Measurements from ENCODE around the gene CD99L2. TPM values are rescaled to one million over a fixed set of nuclear protein-coding genes. Genes with fewer than 3 reads are reported as not detected.
A peak's percentile ranks its signal among the peaks of the same experiment; 100 is the strongest.

CD99L2 gene
- polyA plus RNA-seq, 3 donors from 2014 or later: 17.6 to 25.2 (median 23.7) TPM

- peaks cover 0 to 2% of the 10 kb centered on the region in 2 donors for H3K4me1 Mint-ChIP-seq
- no peak for DNase-seq
- no peak overlapping the region for H3K27ac Mint-ChIP-seq
- H3K4me3 Mint-ChIP-seq: no peak overlapping the region
- peaks cover 0 to 4% (median 2%) of the 10 kb centered on the region in 3 donors for H3K27me3 Mint-ChIP-seq (ENCODE audit: low read depth in 3 of 3)
- H3K36me3 Mint-ChIP-seq: peaks cover 2 to 6% (median 4%) of the 10 kb centered on the region in 3 donors
- H3K9me3 Mint-ChIP-seq: peaks cover 0 to 2% (median 0%) of the 10 kb centered on the region in 6 donors
These were observed 35.3 kb downstream of the CD99L2 start for GRCh38 chrX:150863191-150863590.

- Mint-ChIP-seq H3K4me3 (no peak overlapping the region), H3K36me3 (peaks cover 5 to 20% (median 18%) of the 10 kb centered on the region in 3 donors)
These were observed 41.0 kb downstream of the CD99L2 start for GRCh38 chrX:150857453-150857852.

GRCh38 chrX:150856785-150857184, 41.7 kb downstream of the CD99L2 start:
- no peak for DNase-seq
- peaks cover 5 to 23% (median 18%) of the 10 kb centered on the region in 3 donors for H3K36me3 Mint-ChIP-seq
- H3K4me3 Mint-ChIP-seq: no peak overlapping the region
- H3K27ac Mint-ChIP-seq: no peak overlapping the region
- H3K27me3 Mint-ChIP-seq (ENCODE audit: low read depth in 3 of 3): peaks cover 2 to 7% (median 2%) of the 10 kb centered on the region in 3 donors
- peaks cover 4 to 6% of the 10 kb centered on the region in 2 donors for H3K4me1 Mint-ChIP-seq
- peaks cover 9 to 25% (median 11%) of the 10 kb centered on the region in 6 donors for H3K9me3 Mint-ChIP-seq

More at GRCh38 chrX:150857453-150857852, 41.0 kb downstream of the CD99L2 start:
- Mint-ChIP-seq H3K4me1 (peaks cover 4 to 6% of the 10 kb centered on the region in 2 donors), H3K27me3 (ENCODE audit: low read depth in 3 of 3) (peaks cover 2 to 7% (median 2%) of the 10 kb centered on the region in 3 donors), H3K27ac (no peak overlapping the region), H3K9me3 (peaks cover 9 to 25% (median 11%) of the 10 kb centered on the region in 6 donors)
- DNase-seq: no peak

- peaks cover 5 to 23% (median 18%) of the 10 kb centered on the region in 3 donors for H3K36me3 Mint-ChIP-seq
- no peak overlapping the region for H3K4me3 Mint-ChIP-seq
- H3K27me3 Mint-ChIP-seq (ENCODE audit: low read depth in 3 of 3): peaks cover 2 to 7% (median 2%) of the 10 kb centered on the region in 3 donors
- no peak overlapping the region for H3K27ac Mint-ChIP-seq
- H3K9me3 Mint-ChIP-seq: peaks cover 9 to 25% (median 11%) of the 10 kb centered on the region in 6 donors
- peaks cover 4 to 6% of the 10 kb centered on the region in 2 donors for H3K4me1 Mint-ChIP-seq
- DNase-seq: no peak
These were observed 42.4 kb downstream of the CD99L2 start for GRCh38 chrX:150856101-150856500.

- no peak overlapping the region for H3K27ac Mint-ChIP-seq
- H3K4me1 Mint-ChIP-seq: peaks cover 4 to 6% of the 10 kb centered on the region in 2 donors
- H3K9me3 Mint-ChIP-seq: peaks cover 9 to 25% (median 11%) of the 10 kb centered on the region in 6 donors
- no peak overlapping the region for H3K4me3 Mint-ChIP-seq
- H3K36me3 Mint-ChIP-seq: peaks cover 5 to 23% (median 18%) of the 10 kb centered on the region in 3 donors
- H3K27me3 Mint-ChIP-seq (ENCODE audit: low read depth in 3 of 3): peaks cover 2 to 7% (median 2%) of the 10 kb centered on the region in 3 donors
- no peak for DNase-seq
These were observed 43.6 kb downstream of the CD99L2 start for GRCh38 chrX:150854856-150855255.

- Mint-ChIP-seq H3K36me3 (peaks cover 0 to 4% (median 0%) of the 10 kb centered on the region in 3 donors), H3K27me3 (ENCODE audit: low read depth in 3 of 3) (peaks cover 0 to 2% (median under 1%) of the 10 kb centered on the region in 3 donors), H3K27ac (no peak overlapping the region), H3K4me1 (peaks cover 10 to 12% of the 10 kb centered on the region in 2 donors), H3K4me3 (no peak overlapping the region), H3K9me3 (peaks cover 0 to 1% (median 0%) of the 10 kb centered on the region in 6 donors)
- no peak for DNase-seq
These were observed 48.3 kb downstream of the CD99L2 start for GRCh38 chrX:150849996-150850720.

GRCh38 chrX:150849486-150849885, 49.0 kb downstream of the CD99L2 start:
- no peak overlapping the region for H3K27ac Mint-ChIP-seq
- H3K36me3 Mint-ChIP-seq: peaks cover 0 to 4% (median 0%) of the 10 kb centered on the region in 3 donors
- no peak overlapping the region for H3K4me3 Mint-ChIP-seq
- H3K27me3 Mint-ChIP-seq (ENCODE audit: low read depth in 3 of 3): peaks cover 0 to 2% (median 2%) of the 10 kb centered on the region in 3 donors
- DNase-seq: no peak
- peaks cover 9 to 12% of the 10 kb centered on the region in 2 donors for H3K4me1 Mint-ChIP-seq
- H3K9me3 Mint-ChIP-seq: no peaks in the 10 kb centered on the region

- H3K9me3 Mint-ChIP-seq: no peaks in the 10 kb centered on the region
- H3K4me3 Mint-ChIP-seq: peak overlapping the region in 3 of 5 donors; percentile 1 to 51 (median 22)
- H3K27ac Mint-ChIP-seq: no peak overlapping the region
- peak in 2 of 3 donors; percentile 1 to 2 for DNase-seq
- H3K36me3 Mint-ChIP-seq: peaks cover 0 to 4% (median 0%) of the 10 kb centered on the region in 3 donors
- peaks cover 9 to 10% of the 10 kb centered on the region in 2 donors for H3K4me1 Mint-ChIP-seq
- H3K27me3 Mint-ChIP-seq (ENCODE audit: low read depth in 3 of 3): peaks cover 0 to 2% (median 2%) of the 10 kb centered on the region in 3 donors
These were observed 49.5 kb downstream of the CD99L2 start for GRCh38 chrX:150848914-150849365.

GRCh38 chrX:150847088-150847487, 51.4 kb downstream of the CD99L2 start:
- Mint-ChIP-seq H3K36me3 (no peaks in the 10 kb centered on the region), H3K4me1 (peaks cover 9 to 10% of the 10 kb centered on the region in 2 donors), H3K27ac (peak overlapping the region in 1 of 6 donors; percentile 36), H3K9me3 (no peaks in the 10 kb centered on the region), H3K27me3 (ENCODE audit: low read depth in 3 of 3) (peaks cover 0 to 2% (median 0%) of the 10 kb centered on the region in 3 donors), H3K4me3 (no peak overlapping the region)
- no peak for DNase-seq

GRCh38 chrX:150846130-150846529, 52.3 kb downstream of the CD99L2 start:
- H3K4me1 Mint-ChIP-seq: peaks cover 9 to 10% of the 10 kb centered on the region in 2 donors
- H3K4me3 Mint-ChIP-seq: no peak overlapping the region
- H3K27me3 Mint-ChIP-seq (ENCODE audit: low read depth in 3 of 3): peaks cover 0 to 2% (median 0%) of the 10 kb centered on the region in 3 donors
- no peak overlapping the region for H3K27ac Mint-ChIP-seq
- H3K9me3 Mint-ChIP-seq: no peaks in the 10 kb centered on the region
- no peaks in the 10 kb centered on the region for H3K36me3 Mint-ChIP-seq
- DNase-seq: no peak

- Mint-ChIP-seq H3K4me1 (peaks cover 9 to 10% of the 10 kb centered on the region in 2 donors), H3K36me3 (no peaks in the 10 kb centered on the region), H3K4me3 (no peak overlapping the region), H3K27ac (no peak overlapping the region), H3K9me3 (no peaks in the 10 kb centered on the region), H3K27me3 (ENCODE audit: low read depth in 3 of 3) (peaks cover 0 to 2% (median 0%) of the 10 kb centered on the region in 3 donors)
- no peak for DNase-seq
These were observed 53.4 kb downstream of the CD99L2 start for GRCh38 chrX:150845091-150845490.

- peaks cover 0 to 2% (median 2%) of the 10 kb centered on the region in 3 donors for H3K27me3 Mint-ChIP-seq (ENCODE audit: low read depth in 3 of 3)
- H3K4me1 Mint-ChIP-seq: peaks cover 5 to 6% of the 10 kb centered on the region in 2 donors
- no peak for DNase-seq
- H3K27ac Mint-ChIP-seq: no peak overlapping the region
- H3K36me3 Mint-ChIP-seq: no peaks in the 10 kb centered on the region
- H3K4me3 Mint-ChIP-seq: no peak overlapping the region
- H3K9me3 Mint-ChIP-seq: no peaks in the 10 kb centered on the region
These were observed 54.5 kb downstream of the CD99L2 start for GRCh38 chrX:150844016-150844415.

- peaks cover 0 to 2% (median 2%) of the 10 kb centered on the region in 3 donors for H3K27me3 Mint-ChIP-seq (ENCODE audit: low read depth in 3 of 3)
- peaks cover 6 to 8% of the 10 kb centered on the region in 2 donors for H3K4me1 Mint-ChIP-seq
- H3K27ac Mint-ChIP-seq: peak overlapping the region in 1 of 6 donors; percentile 34
- no peak for DNase-seq
- H3K9me3 Mint-ChIP-seq: no peaks in the 10 kb centered on the region
- H3K4me3 Mint-ChIP-seq: no peak overlapping the region
- no peaks in the 10 kb centered on the region for H3K36me3 Mint-ChIP-seq
These were observed 56.2 kb downstream of the CD99L2 start for GRCh38 chrX:150842198-150842685.
